A549 (cell line): Measurements from ENCODE around the gene CREM. TPM values are rescaled to one million over a fixed set of nuclear protein-coding genes. Genes with fewer than 3 reads are reported as not detected.
"Not testable (repeated sequence)": the region's sequence is repeated elsewhere in the genome, so short reads cannot be mapped to it uniquely, and the experiment has no call there.

ENCODE experiments used
- ATAC-seq, 2 experiments: fragments of 200-7000 bp in 1 of 2; fragments of >200 bp in 1 of 2; cut with Nextera tagmentation in 1 of 2; cut with Tn5 transposase in 1 of 2; 3 replicates each; pipeline versions ENCODE4 v1.8.0 to v1.9.1; 2018 to 2020; ENCODE audit warnings: mild to moderate bottlenecking in 1 of 2, moderate library complexity in 1 of 2
- CTCF ChIA-PET: fragments of 300-600 bp; sonication (Branson Sonifier 250); formaldehyde crosslinking; extraction: SDS; loops from one replicate; lab custom pipeline; 2021; ENCODE audit warnings: antibody characterized with exemption, inconsistent platforms; lab: Yijun Ruan, JAX
- POLR2A ChIA-PET: fragments of 350-600 bp; formaldehyde crosslinking; extraction: SDS; loops from one replicate; lab custom pipeline; 2021; ENCODE audit warnings: antibody characterized with exemption, inconsistent platforms; lab: Yijun Ruan, JAX
- DNase-seq, 2 experiments: peaks; one replicate each; pipeline versions ENCODE4 v3.0.0 to v3.0.0-alpha.2; 2011 to 2016; ENCODE audit warnings: low read depth in 1 of 2, low spot score in 1 of 2
- FAIRE-seq: peaks from 2 replicates; lab custom pipeline; 2011; peaks lifted over from hg19 to GRCh38; lab: Jason Lieb, UNC
- H3K27ac ChIP-seq, 2 experiments: fragments of >200 bp; sonication (Bioruptor Twin); formaldehyde crosslinking; 3 replicates each; pipeline ENCODE4 v1.5.1; 2016 to 2017
- H3K4me1 ChIP-seq: fragments of >200 bp; sonication (Bioruptor Twin); formaldehyde crosslinking; 3 replicates; pipeline ENCODE4 v1.6.1; 2016
- H3K4me2 ChIP-seq: fragments of >200 bp; sonication (Bioruptor Twin); formaldehyde crosslinking; 3 replicates; pipeline ENCODE4 v1.6.1; 2016
- H3K4me3 ChIP-seq: fragments of >200 bp; sonication (Bioruptor Twin); formaldehyde crosslinking; 3 replicates; pipeline ENCODE4 v1.5.1; 2016
- H3K9me3 ChIP-seq: fragments of >200 bp; sonication (Bioruptor Twin); formaldehyde crosslinking; 3 replicates; pipeline ENCODE4 v1.6.1; 2016
- BCL3 ChIP-seq: fragments of >200 bp; sonication (Bioruptor Twin); formaldehyde crosslinking; IDR thresholded peaks from 3 replicates; pipeline ENCODE4 v1.6.1; 2016
- CEBPB ChIP-seq, 2 experiments: fragments of >200 bp in 1 of 2; sonication (Bioruptor Twin) in 1 of 2; formaldehyde crosslinking in 1 of 2; IDR thresholded peaks; 2 replicates each; pipeline ENCODE4 v1.6.1; 2012 to 2016
- E2F6 ChIP-seq: IDR thresholded peaks from 2 replicates; pipeline ENCODE4 v1.6.1; 2012; ENCODE audit warnings: low read depth, borderline replicate concordance
- ELK1 ChIP-seq: fragments of 150-350 bp; IDR thresholded peaks from 2 replicates; pipeline ENCODE4 v1.6.1; 2014; ENCODE audit warnings: low read depth, mild to moderate bottlenecking, low read length
- FOSL2 ChIP-seq, 2 experiments: fragments of 450-650 bp in 1 of 2; fragments of >200 bp in 1 of 2; sonication (Bioruptor Twin) in 1 of 2; formaldehyde crosslinking; IDR thresholded peaks; 2 replicates each; pipeline versions ENCODE4 v1.5.0 to v1.6.1; 2016 to 2020; ENCODE audit warnings: mild to moderate bottlenecking in 1 of 2, moderate library complexity in 1 of 2
- HDAC2 ChIP-seq: fragments of 200-600 bp; sonication (generic); IDR thresholded peaks from 2 replicates; pipeline ENCODE4 v1.6.1; 2016
- HOXB5 ChIP-seq: fragments of 250-450 bp; sonication (Bioruptor Pico); IDR thresholded peaks from 2 replicates; pipeline ENCODE4 v1.5.0; 2020; ENCODE audit warnings: mild to moderate bottlenecking, moderate library complexity
- JUNB ChIP-seq: fragments of >200 bp; sonication (Bioruptor Twin); formaldehyde crosslinking; IDR thresholded peaks from 2 replicates; pipeline ENCODE4 v1.6.1; 2016
- MAX ChIP-seq: IDR thresholded peaks from 2 replicates; pipeline ENCODE4 v1.6.1; 2012
- MYC ChIP-seq: IDR thresholded peaks from 2 replicates; pipeline ENCODE4 v1.6.1; 2012; ENCODE audit warnings: mild to moderate bottlenecking, inconsistent platforms, low read length, improper control_type of control experiment, borderline replicate concordance
- POLR2A ChIP-seq: IDR thresholded peaks from 2 replicates; pipeline ENCODE4 v1.6.1; 2012; ENCODE audit warnings: mild to moderate bottlenecking, low read length
- POLR2AphosphoS2 ChIP-seq: conservative IDR thresholded peaks from 2 replicates; pipeline ENCODE4 v1.6.1; 2012; ENCODE audit warnings: low read length, improper control_type of control experiment, inconsistent platforms
- RCOR1 ChIP-seq: fragments of 150-350 bp; IDR thresholded peaks from 2 replicates; pipeline ENCODE4 v1.6.1; 2014; ENCODE audit warnings: antibody characterized with exemption, low read length, low read depth
- SREBF2 ChIP-seq: fragments of 450-650 bp; IDR thresholded peaks from 2 replicates; pipeline ENCODE4 v1.6.1; 2014; ENCODE audit warnings: mild to moderate bottlenecking, moderate library complexity
- TFCP2L1 ChIP-seq: fragments of 250-450 bp; sonication (Bioruptor Pico); IDR thresholded peaks from 2 replicates; pipeline ENCODE4 v1.5.0; 2021; ENCODE audit warnings: mild to moderate bottlenecking
- USF2 ChIP-seq: fragments of 450-650 bp; IDR thresholded peaks from 2 replicates; pipeline ENCODE4 v1.6.1; 2014; ENCODE audit warnings: antibody characterized with exemption
- ZC3H11A ChIP-seq: fragments of 450-650 bp; IDR thresholded peaks from 2 replicates; pipeline ENCODE4 v1.6.1; 2014; ENCODE audit warnings: antibody characterized with exemption, mild to moderate bottlenecking
- ZSCAN20 ChIP-seq: fragments of 250-450 bp; sonication (Bioruptor Pico); IDR thresholded peaks from 2 replicates; pipeline ENCODE4 v1.8.0; 2022; ENCODE audit warnings: mild to moderate bottlenecking, moderate library complexity
- WGBS: methylation state at CpG from one replicate; pipeline ENCODE4 v1.1.6; 2017; ENCODE audit errors: missing lambda C conversion rate; 5-methylcytosine and 5-hydroxymethylcytosine counted together
- polyA plus RNA-seq, 4 experiments: library from polyadenylated mRNA; depleted of rRNA in 3 of 4; stranded (reverse); fragments of >200 nt; fragmentation: RNase III in 1 of 4; extraction: RNeasy Plus Mini Kit Qiagen cat#74134 plus additional on column Dnase treatment in 1 of 4; gene quantifications; 2 replicates in 3 of 4; 3 replicates in 1 of 4; pipeline ENCODE4 v1.2.3, GENCODE V29; 2011 to 2017

CREM gene
- polyA plus RNA-seq, 2 of the 4 experiments (the other 2 are of a cell fraction) = 53.3 to 112 TPM

- H3K4me2 ChIP-seq = peak overlapping the region; percentile 60
- peaks cover 14% of the 10 kb centered on the region for H3K9me3 ChIP-seq
- CTCF ChIA-PET = no interaction called here
- ATAC-seq = peak; percentile 54 to 55; a peak in 5 of 6 replicates
- no peak for DNase-seq
- no peak overlapping the region for H3K4me3 ChIP-seq
- POLR2A ChIA-PET = no interaction called here
- no peak for FAIRE-seq
- peaks cover 18% of the 10 kb centered on the region for H3K4me1 ChIP-seq
- TF ChIP-seq ZSCAN20 (CRISPR knock-in tag) (no peak), POLR2AphosphoS2 (no peak), SREBF2 (no peak), HDAC2 (no peak), ZC3H11A (no peak), MYC (no peak), ELK1 (no peak)
- H3K27ac ChIP-seq = peak overlapping the region; percentile 71 to 79
- 84% methylated on average over 4 of the region's 4 CpGs for WGBS
Measured at GRCh38 chr10:35079265-35079664, 47.4 kb upstream of the CREM start.

- 9% methylated on average over 3 of the region's 3 CpGs for WGBS
- H3K4me3 ChIP-seq = no peak overlapping the region
- H3K4me2 ChIP-seq = peak overlapping the region; percentile 60
- TF ChIP-seq E2F6 (no peak), HOXB5 (CRISPR knock-in tag) (no peak), CEBPB (IDR thresholded peaks at IDR 0.05) (peak; percentile 55 to 79; a peak in 3 of 4 replicates), JUNB (peak; percentile 52; the same call in 1 of the 2 replicates), USF2 (no peak), ZC3H11A (no peak), POLR2A (no peak), TFCP2L1 (CRISPR knock-in tag) (no peak), FOSL2 (IDR thresholded peaks at IDR 0.05) (peak; percentile 80), FOSL2 (CRISPR knock-in tag; IDR thresholded peaks at IDR 0.05) (peak; percentile 73), MAX (no peak), RCOR1 (no peak), BCL3 (no peak)
- FAIRE-seq = peak; percentile 49
- H3K4me1 ChIP-seq = peaks cover 18% of the 10 kb centered on the region
- peak overlapping the region; percentile 71 to 79 for H3K27ac ChIP-seq
- peaks cover 14% of the 10 kb centered on the region for H3K9me3 ChIP-seq
- ATAC-seq = peak; percentile 99
- ChIA-PET POLR2A (interaction anchor here (1.9 kb wide), 1 partner anchor 47 kb away, joined by 5 read pairs; the partner anchor contains the start of gene CREM), CTCF (interaction anchor here (0.9 kb wide), 1 partner anchor 85 kb away, joined by 3 read pairs; no protein-coding TSS in a partner anchor)
- DNase-seq = peak; percentile 42 to 66
Measured at GRCh38 chr10:35079763-35080162, 46.9 kb upstream of the CREM start.

- H3K9me3 ChIP-seq = peaks cover 14% of the 10 kb centered on the region
- peaks cover 18% of the 10 kb centered on the region for H3K4me1 ChIP-seq
- DNase-seq, FAIRE-seq, H3K4me3 ChIP-seq: not testable (repeated sequence)
- peak; percentile 89 for TF ChIP-seq ZC3H11A
- POLR2A ChIA-PET = interaction anchor here (1.9 kb wide), 1 partner anchor 46 kb away, joined by 5 read pairs; the partner anchor contains the start of gene CREM
- peak overlapping the region; percentile 60 for H3K4me2 ChIP-seq
- WGBS = 100% methylated on average over 1 of the region's 1 CpG
- peak overlapping the region; percentile 71 to 79 for H3K27ac ChIP-seq
- CTCF ChIA-PET = interaction anchor here (0.9 to 1.4 kb wide), 2 partner anchors 22 to 86 kb away, joined by 3 read pairs; no protein-coding TSS in a partner anchor
- ATAC-seq = 0 out of 6 replicates have a peak, but pooled peaks of 1 of the 2 experiments have one; percentile 31
Measured at GRCh38 chr10:35080261-35080660, 46.4 kb upstream of the CREM start.
